Measurements from ENCODE around the gene TMEM51. TPM values are rescaled to one million over a fixed set of nuclear protein-coding genes. Genes with fewer than 3 reads are reported as not detected.

TMEM51 gene
- total and polyA plus RNA-seq, 2 donors (not counting 1 experiment from before 2014, with no cell fraction given), result 0.06 to 0.30 TPM

GRCh38 chr1:15170071-15170470 lies 16.5 kb downstream of the TMEM51 start:
- Histone ChIP-seq H3K79me2 (ENCODE audit: control insufficient read depth, insufficient read depth, low read length) (no peaks in the 10 kb centered on the region), H2AFZ (ENCODE audit: insufficient read depth, low read depth, low read length, poor library complexity, severe bottlenecking) (no peak overlapping the region), H3K27me3 (replicated peaks in 1 of 4; ENCODE audit: control extremely low read depth in 1 of 4, control insufficient read depth in 3 of 4, insufficient read depth in 4 of 4, low read length in 3 of 4) (peaks cover 0 to 2% (median 0%) of the 10 kb centered on the region in 4 experiments), H3K9me3 (ENCODE audit: control extremely low read depth in 1 of 3, control insufficient read depth in 2 of 3, insufficient read depth in 1 of 3, low read length in 2 of 3) (no peaks in the 10 kb centered on the region), H3K27ac (ENCODE audit: low read length in 2 of 2) (no peak overlapping the region), H3K4me1 (ENCODE audit: control insufficient read depth in 2 of 2, insufficient read depth in 2 of 2, low read length in 2 of 2) (no peaks in the 10 kb centered on the region), H3K9ac (ENCODE audit: low read length) (no peak overlapping the region), H3K4me3 (ENCODE audit: control extremely low read depth in 1 of 5, extremely low read depth in 1 of 5, insufficient read depth in 1 of 5, low read depth in 2 of 5, low read length in 4 of 5) (no peak overlapping the region), H4K20me1 (ENCODE audit: control insufficient read depth, insufficient read depth, low read length, poor library complexity, severe bottlenecking) (no peaks in the 10 kb centered on the region), H3K4me2 (replicated peaks; ENCODE audit: low read depth, low read length, poor library complexity, severe bottlenecking) (no peak overlapping the region), H3K36me3 (replicated peaks in 1 of 2; ENCODE audit: control extremely low read depth in 1 of 2, control insufficient read depth in 1 of 2, extremely low read depth in 1 of 2, insufficient read depth in 2 of 2, low read length in 1 of 2) (no peaks in the 10 kb centered on the region)
- Mint-ChIP-seq H3K4me3 (no peak overlapping the region), H3K4me1 (no peaks in the 10 kb centered on the region), H3K27ac (no peak overlapping the region), H3K9me3 (ENCODE audit: insufficient read depth) (no peaks in the 10 kb centered on the region), H3K27me3 (peaks cover 11% of the 10 kb centered on the region)
- POLR2A ChIA-PET, result no interaction called here
- intact Hi-C loops (cut with micrococcal nuclease), result no loop called here
- ATAC-seq (ENCODE audit: low read depth), result no peak
- CTCF ChIA-PET, result no interaction called here
- WGBS (ENCODE audit: insufficient coverage), result 100% methylated on average over 1 of the region's 7 CpGs
- no peak for TF ChIP-seq EZH2 (IDR thresholded peaks at IDR 0.05; ENCODE audit: borderline replicate concordance, insufficient read depth, low read depth, low read length, poor library complexity, severe bottlenecking)
- no peak for TF ChIP-seq CTCF (IDR thresholded peaks at IDR 0.05)
- DNase-seq, result no peak

GRCh38 chr1:15171271-15171908 lies 17.8 kb downstream of the TMEM51 start:
- H3K79me2 ChIP-seq (ENCODE audit: control insufficient read depth, insufficient read depth, low read length), result no peaks in the 10 kb centered on the region
- H3K36me3 ChIP-seq (replicated peaks in 1 of 2; ENCODE audit: control extremely low read depth in 1 of 2, control insufficient read depth in 1 of 2, extremely low read depth in 1 of 2, insufficient read depth in 2 of 2, low read length in 1 of 2), result no peaks in the 10 kb centered on the region
- ATAC-seq (ENCODE audit: low read depth), result no peak
- H4K20me1 ChIP-seq (ENCODE audit: control insufficient read depth, insufficient read depth, low read length, poor library complexity, severe bottlenecking), result no peaks in the 10 kb centered on the region
- intact Hi-C loops (cut with micrococcal nuclease), result no loop called here
- no peak overlapping the region for H2AFZ ChIP-seq (ENCODE audit: insufficient read depth, low read depth, low read length, poor library complexity, severe bottlenecking)
- Mint-ChIP-seq H3K4me1 (no peaks in the 10 kb centered on the region), H3K4me3 (no peak overlapping the region), H3K27me3 (peaks cover 22% of the 10 kb centered on the region), H3K27ac (no peak overlapping the region), H3K9me3 (ENCODE audit: insufficient read depth) (no peaks in the 10 kb centered on the region)
- H3K4me3 ChIP-seq (ENCODE audit: control extremely low read depth in 1 of 5, extremely low read depth in 1 of 5, insufficient read depth in 1 of 5, low read depth in 2 of 5, low read length in 4 of 5), result no peak overlapping the region
- 91% methylated on average over 12 of the region's 15 CpGs for WGBS (ENCODE audit: insufficient coverage)
- DNase-seq, result no peak
- H3K4me2 ChIP-seq (replicated peaks; ENCODE audit: low read depth, low read length, poor library complexity, severe bottlenecking), result no peak overlapping the region
- ChIA-PET POLR2A (no interaction called here), CTCF (no interaction called here)
- H3K9ac ChIP-seq (ENCODE audit: low read length), result no peak overlapping the region
- H3K9me3 ChIP-seq (ENCODE audit: control extremely low read depth in 1 of 3, control insufficient read depth in 2 of 3, insufficient read depth in 1 of 3, low read length in 2 of 3), result peaks cover 0 to 5% (median 0%) of the 10 kb centered on the region in 3 donors
- TF ChIP-seq EZH2 (IDR thresholded peaks at IDR 0.05; ENCODE audit: borderline replicate concordance, insufficient read depth, low read depth, low read length, poor library complexity, severe bottlenecking) (no peak), CTCF (IDR thresholded peaks at IDR 0.05) (no peak)
- no peaks in the 10 kb centered on the region for H3K27me3 ChIP-seq (replicated peaks in 1 of 4; ENCODE audit: control extremely low read depth in 1 of 4, control insufficient read depth in 3 of 4, insufficient read depth in 4 of 4, low read length in 3 of 4)
- no peak overlapping the region for H3K27ac ChIP-seq (ENCODE audit: low read length in 2 of 2)
- H3K4me1 ChIP-seq (ENCODE audit: control insufficient read depth in 2 of 2, insufficient read depth in 2 of 2, low read length in 2 of 2), result no peaks in the 10 kb centered on the region
